ENCODE results near the gene JMY.

The JMY gene

GRCh38 chr5:79255786-79256557, 20.0 kb downstream of the JMY start (continued):
- TF ChIP-seq EGR2 (tag by site-specific recombination; IDR thresholded peaks at IDR 0.05; ENCODE audit: low read depth) (0 out of 2 replicates have a peak, but pooled peaks have one; percentile 28), ZNF600 (tag by site-specific recombination; IDR thresholded peaks at IDR 0.05) (peak; percentile 70), GLIS1 (tag by site-specific recombination; IDR thresholded peaks at IDR 0.05) (peak; percentile 58), IKZF3 (tag by site-specific recombination; IDR thresholded peaks at IDR 0.05) (peak; percentile 94)

GRCh38 chr5:79256563-79256962, 20.6 kb downstream of the JMY start:
- H3K36me3 ChIP-seq (ENCODE audit: control insufficient read depth in 2 of 2, insufficient read depth in 1 of 2, low read length in 2 of 2) = peaks cover 0 to 3% of the 10 kb centered on the region in 2 experiments; a peak in 1 of 3 replicates
- CTCF ChIA-PET = interaction anchor here (0.6 to 2.6 kb wide), 16 partner anchors 9 to 233 kb away, joined by 3 to 18 read pairs (median 3); no protein-coding TSS in a partner anchor
- POLR2A ChIA-PET = no interaction called here
- H3K27ac ChIP-seq (ENCODE audit: extremely low read depth, low read depth, low read length) = no peak overlapping the region
- no peaks in the 10 kb centered on the region for H3K9me3 ChIP-seq (ENCODE audit: control insufficient read depth, insufficient read depth, low read depth, low read length)
- no peak overlapping the region for H3K4me3 ChIP-seq (ENCODE audit: low read depth, low read length)
- no peak for TF ChIP-seq ZNF629 (tag by site-specific recombination; IDR thresholded peaks at IDR 0.05)
- no peak for TF ChIP-seq HIC1 (tag by site-specific recombination; IDR thresholded peaks at IDR 0.05)
- no peak for TF ChIP-seq ZNF24 (tag by site-specific recombination; IDR thresholded peaks at IDR 0.05)
- no peak for TF ChIP-seq BCL6B (tag by site-specific recombination; IDR thresholded peaks at IDR 0.05)
- no peak for TF ChIP-seq ZNF664 (tag by site-specific recombination; IDR thresholded peaks at IDR 0.05)
- no peak for TF ChIP-seq ZNF18 (tag by site-specific recombination; IDR thresholded peaks at IDR 0.05)
- TF ChIP-seq KLF7 (tag by site-specific recombination; IDR thresholded peaks at IDR 0.05; ENCODE audit: borderline replicate concordance) = no peak
- TF ChIP-seq ZNF292 (tag by site-specific recombination; IDR thresholded peaks at IDR 0.05; ENCODE audit: borderline replicate concordance, low read depth) = no peak
- no peak for TF ChIP-seq ZNF202 (tag by site-specific recombination; IDR thresholded peaks at IDR 0.05; ENCODE audit: borderline replicate concordance)
- TF ChIP-seq ZNF112 (tag by site-specific recombination; IDR thresholded peaks at IDR 0.05) = no peak
- TF ChIP-seq ZNF398 (tag by site-specific recombination; IDR thresholded peaks at IDR 0.05) = no peak
- no peak for TF ChIP-seq ZFP3 (tag by site-specific recombination; IDR thresholded peaks at IDR 0.05; ENCODE audit: low read depth)
- peaks cover 5% of the 10 kb centered on the region; the same call in 1 of the 2 replicates for H3K4me1 ChIP-seq (ENCODE audit: control insufficient read depth, insufficient read depth, low read length)
